ENCODE results near the gene ELF4.

DNA sequence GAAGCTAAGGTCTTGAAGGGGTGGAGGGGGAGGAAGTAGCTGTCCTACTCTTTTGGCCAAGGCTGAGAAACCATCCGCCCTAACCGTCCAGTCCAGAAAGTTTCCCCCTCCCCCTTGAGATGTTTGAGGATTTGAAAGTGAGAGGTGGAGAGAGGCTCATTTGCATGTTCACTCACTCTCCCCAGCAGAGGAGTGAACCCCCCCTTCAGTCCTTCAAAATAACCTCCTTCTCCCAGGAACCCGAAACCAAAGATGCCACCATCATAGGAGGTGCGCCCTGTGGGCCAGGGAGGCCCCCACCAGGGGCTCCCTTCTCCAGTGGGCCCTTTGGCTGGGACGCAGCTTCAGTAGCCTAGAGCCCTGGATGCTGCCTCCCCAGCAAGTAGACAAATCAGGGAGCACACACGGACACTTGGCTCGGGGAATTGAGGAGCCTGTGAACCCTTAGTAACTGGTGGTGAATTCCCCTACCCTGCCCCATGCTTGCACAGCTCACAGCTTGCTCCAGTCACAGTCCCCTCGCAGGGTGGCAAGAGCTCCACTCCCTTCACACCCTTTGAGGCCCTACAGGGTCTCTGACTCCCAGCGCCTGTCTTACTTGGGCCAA, 25.6 kb downstream of the ELF4 start:
- TF ChIP-seq POLR2AphosphoS5 (IDR thresholded peaks at IDR 0.05) (no peak), EP300 (IDR thresholded peaks at IDR 0.05) (no peak)
- TF ChIP-seq, protein P1, sequence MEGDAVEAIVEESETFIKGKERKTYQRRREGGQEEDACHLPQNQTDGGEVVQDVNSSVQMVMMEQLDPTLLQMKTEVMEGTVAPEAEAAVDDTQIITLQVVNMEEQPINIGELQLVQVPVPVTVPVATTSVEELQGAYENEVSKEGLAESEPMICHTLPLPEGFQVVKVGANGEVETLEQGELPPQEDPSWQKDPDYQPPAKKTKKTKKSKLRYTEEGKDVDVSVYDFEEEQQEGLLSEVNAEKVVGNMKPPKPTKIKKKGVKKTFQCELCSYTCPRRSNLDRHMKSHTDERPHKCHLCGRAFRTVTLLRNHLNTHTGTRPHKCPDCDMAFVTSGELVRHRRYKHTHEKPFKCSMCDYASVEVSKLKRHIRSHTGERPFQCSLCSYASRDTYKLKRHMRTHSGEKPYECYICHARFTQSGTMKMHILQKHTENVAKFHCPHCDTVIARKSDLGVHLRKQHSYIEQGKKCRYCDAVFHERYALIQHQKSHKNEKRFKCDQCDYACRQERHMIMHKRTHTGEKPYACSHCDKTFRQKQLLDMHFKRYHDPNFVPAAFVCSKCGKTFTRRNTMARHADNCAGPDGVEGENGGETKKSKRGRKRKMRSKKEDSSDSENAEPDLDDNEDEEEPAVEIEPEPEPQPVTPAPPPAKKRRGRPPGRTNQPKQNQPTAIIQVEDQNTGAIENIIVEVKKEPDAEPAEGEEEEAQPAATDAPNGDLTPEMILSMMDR (IDR thresholded peaks at IDR 0.05) = no peak

All from suprapubic skin (tissue), 4 donors.